ENCODE results near the gene SLC31A1.

DNA sequence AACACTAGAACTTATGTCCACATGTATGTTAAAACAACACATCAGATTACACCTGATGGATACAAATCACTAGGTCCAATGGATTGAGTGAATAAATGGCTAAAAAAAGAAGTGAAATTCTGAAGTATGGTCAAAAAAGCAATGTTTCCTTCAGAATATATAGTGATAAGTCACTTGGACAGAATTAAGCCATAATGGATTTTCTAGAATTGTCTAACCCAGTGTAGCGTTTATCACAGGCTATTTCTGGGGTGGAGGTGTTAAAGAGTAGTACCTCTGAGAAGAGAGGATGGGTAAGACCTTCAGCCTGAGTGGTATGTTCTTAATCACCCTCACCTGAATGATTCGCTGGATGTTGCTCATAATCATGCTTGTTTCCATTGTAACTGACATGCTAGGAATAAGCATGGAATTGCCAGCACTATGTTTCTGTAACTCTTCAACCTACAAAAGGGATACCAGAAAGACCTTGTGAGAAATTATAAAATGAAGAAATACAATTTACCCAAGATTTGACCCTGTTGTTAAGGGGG, 37.3 kb upstream of the SLC31A1 start:
- TF ChIP-seq, protein P1, sequence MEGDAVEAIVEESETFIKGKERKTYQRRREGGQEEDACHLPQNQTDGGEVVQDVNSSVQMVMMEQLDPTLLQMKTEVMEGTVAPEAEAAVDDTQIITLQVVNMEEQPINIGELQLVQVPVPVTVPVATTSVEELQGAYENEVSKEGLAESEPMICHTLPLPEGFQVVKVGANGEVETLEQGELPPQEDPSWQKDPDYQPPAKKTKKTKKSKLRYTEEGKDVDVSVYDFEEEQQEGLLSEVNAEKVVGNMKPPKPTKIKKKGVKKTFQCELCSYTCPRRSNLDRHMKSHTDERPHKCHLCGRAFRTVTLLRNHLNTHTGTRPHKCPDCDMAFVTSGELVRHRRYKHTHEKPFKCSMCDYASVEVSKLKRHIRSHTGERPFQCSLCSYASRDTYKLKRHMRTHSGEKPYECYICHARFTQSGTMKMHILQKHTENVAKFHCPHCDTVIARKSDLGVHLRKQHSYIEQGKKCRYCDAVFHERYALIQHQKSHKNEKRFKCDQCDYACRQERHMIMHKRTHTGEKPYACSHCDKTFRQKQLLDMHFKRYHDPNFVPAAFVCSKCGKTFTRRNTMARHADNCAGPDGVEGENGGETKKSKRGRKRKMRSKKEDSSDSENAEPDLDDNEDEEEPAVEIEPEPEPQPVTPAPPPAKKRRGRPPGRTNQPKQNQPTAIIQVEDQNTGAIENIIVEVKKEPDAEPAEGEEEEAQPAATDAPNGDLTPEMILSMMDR (IDR thresholded peaks at IDR 0.05 in 8 of 11, conservative IDR thresholded peaks at IDR 0.05 in 3 of 11), result no peak
- TF ChIP-seq POLR2A (IDR thresholded peaks at IDR 0.05), result no peak
